ENCODE data around the gene ZNF789.

The ZNF789 gene

GRCh38 chr7:99493823-99494222 is 21.1 kb downstream of the ZNF789 start:
- peaks cover 5% of the 10 kb centered on the region for H3K9me3 ChIP-seq (ENCODE audit: severe bottlenecking)
- H3K27me3 ChIP-seq (ENCODE audit: insufficient read depth, low read depth, severe bottlenecking) = no peaks in the 10 kb centered on the region
- no peak for TF ChIP-seq CTCF (IDR thresholded peaks at IDR 0.05; ENCODE audit: low read depth, low read length)
- no peak for DNase-seq
- H3K27ac ChIP-seq = no peak overlapping the region
- peaks cover 55% of the 10 kb centered on the region for H3K36me3 ChIP-seq
- no peak overlapping the region for H3K4me3 ChIP-seq (ENCODE audit: low read depth, low read length)

GRCh38 chr7:99497766-99498545 is 25.3 kb downstream of the ZNF789 start:
- H3K27me3 ChIP-seq (ENCODE audit: insufficient read depth, low read depth, severe bottlenecking) = no peaks in the 10 kb centered on the region
- H3K27ac ChIP-seq = no peak overlapping the region
- no peak for TF ChIP-seq CTCF (IDR thresholded peaks at IDR 0.05; ENCODE audit: low read depth, low read length)
- H3K9me3 ChIP-seq (ENCODE audit: severe bottlenecking) = peaks cover 5% of the 10 kb centered on the region
- no peak overlapping the region for H3K4me3 ChIP-seq (ENCODE audit: low read depth, low read length)
- peaks cover 61% of the 10 kb centered on the region for H3K36me3 ChIP-seq
- no peak for DNase-seq

DNA sequence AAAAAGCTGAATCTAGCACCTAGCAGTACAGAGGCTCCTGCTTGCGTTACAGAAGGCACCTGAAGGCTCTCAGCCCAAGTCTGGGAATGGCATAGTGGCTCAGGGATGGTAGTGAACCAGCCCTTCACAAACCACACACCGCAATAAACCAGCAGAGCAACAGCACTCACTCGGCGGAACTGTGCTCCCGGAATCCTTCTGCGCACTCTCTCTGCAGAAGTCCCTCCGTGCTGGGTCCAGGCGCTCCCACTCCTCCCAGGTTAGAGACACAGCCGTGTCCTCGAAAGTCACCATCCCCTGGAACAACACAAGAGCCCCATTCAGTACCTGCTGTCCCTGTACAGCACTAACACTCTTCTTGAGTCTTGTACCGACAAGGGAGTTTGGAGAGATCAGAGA is 25.9 kb downstream of the ZNF789 start:
- Histone ChIP-seq H3K27ac (no peak overlapping the region), H3K9me3 (ENCODE audit: severe bottlenecking) (peaks cover 5% of the 10 kb centered on the region), H3K4me3 (ENCODE audit: low read depth, low read length) (no peak overlapping the region), H3K27me3 (ENCODE audit: insufficient read depth, low read depth, severe bottlenecking) (no peaks in the 10 kb centered on the region), H3K36me3 (peaks cover 55% of the 10 kb centered on the region)
- no peak for DNase-seq
- no peak for TF ChIP-seq CTCF (IDR thresholded peaks at IDR 0.05; ENCODE audit: low read depth, low read length)

DNA sequence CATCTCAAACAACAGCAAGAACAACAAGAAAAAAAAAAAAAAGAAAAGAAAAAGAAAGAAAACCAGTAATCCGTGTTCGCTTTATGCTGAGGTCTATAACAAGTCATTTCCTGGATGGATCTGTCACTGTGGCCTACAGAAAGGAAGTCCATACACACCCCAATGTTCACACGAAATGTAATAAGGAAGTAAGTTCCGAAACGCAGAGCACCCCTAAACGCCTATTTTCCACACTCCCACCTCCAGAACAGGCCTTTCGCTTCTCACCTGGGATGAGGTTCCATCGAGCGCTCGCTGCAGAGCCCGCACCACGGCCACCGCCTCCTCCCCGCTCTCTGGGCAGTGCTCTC is 26.7 kb downstream of the ZNF789 start:
- Histone ChIP-seq H3K27me3 (ENCODE audit: insufficient read depth, low read depth, severe bottlenecking) (no peaks in the 10 kb centered on the region), H3K27ac (peak overlapping the region; percentile 83), H3K36me3 (peaks cover 47% of the 10 kb centered on the region), H3K4me3 (ENCODE audit: low read depth, low read length) (peak overlapping the region; percentile 76), H3K9me3 (ENCODE audit: severe bottlenecking) (peaks cover 2% of the 10 kb centered on the region)
- TF ChIP-seq CTCF (IDR thresholded peaks at IDR 0.05; ENCODE audit: low read depth, low read length) = no peak
- no peak for DNase-seq

- peaks cover 46% of the 10 kb centered on the region for H3K36me3 ChIP-seq
- peak; percentile 94 for DNase-seq
- no peaks in the 10 kb centered on the region for H3K27me3 ChIP-seq (ENCODE audit: insufficient read depth, low read depth, severe bottlenecking)
- TF ChIP-seq CTCF (IDR thresholded peaks at IDR 0.05; ENCODE audit: low read depth, low read length) = no peak
- H3K27ac ChIP-seq = peak within 1 kb of the TSS; percentile 83
- peak within 1 kb of the TSS; percentile 76 for H3K4me3 ChIP-seq (ENCODE audit: low read depth, low read length)
- H3K9me3 ChIP-seq (ENCODE audit: severe bottlenecking) = no peaks in the 10 kb centered on the region
Observed at GRCh38 chr7:99499721-99500636, 27.3 kb downstream of the ZNF789 start, which contains the start of gene ZNF394. TSS of gene ZNF394 (minus strand) at chr7:99500281. CDS start at chr7:99500093, 188 bp downstream.
